ENCODE results near the gene UGT2A1.

- TF ChIP-seq POLR2A (IDR thresholded peaks at IDR 0.05) (no peak), CTCF (IDR thresholded peaks at IDR 0.05) (peak in 1 of 5 experiments; percentile 14)
Measured at GRCh38 chr4:69617083-69617694, 35.9 kb downstream of the UGT2A1 start.

Data from tibial nerve (tissue), 3 donors.